A549 (cell line): ENCODE results near the gene VAPB. TPM values are rescaled to one million over a fixed set of nuclear protein-coding genes. Genes with fewer than 3 reads are reported as not detected.

Experiments
- ATAC-seq, 2 experiments: fragments of 200-7000 bp in 1 of 2; fragments of >200 bp in 1 of 2; cut with Nextera tagmentation in 1 of 2; cut with Tn5 transposase in 1 of 2; 3 replicates each; pipeline versions ENCODE4 v1.8.0 to v1.9.1; 2018 to 2020; ENCODE audit warnings: mild to moderate bottlenecking in 1 of 2, moderate library complexity in 1 of 2
- CTCF ChIA-PET: fragments of 300-600 bp; sonication (Branson Sonifier 250); formaldehyde crosslinking; extraction: SDS; loops from one replicate; lab custom pipeline; 2021; ENCODE audit warnings: antibody characterized with exemption, inconsistent platforms; lab: Yijun Ruan, JAX
- POLR2A ChIA-PET: fragments of 350-600 bp; formaldehyde crosslinking; extraction: SDS; loops from one replicate; lab custom pipeline; 2021; ENCODE audit warnings: antibody characterized with exemption, inconsistent platforms; lab: Yijun Ruan, JAX
- DNase-seq, 2 experiments: peaks; one replicate each; pipeline versions ENCODE4 v3.0.0 to v3.0.0-alpha.2; 2011 to 2016; ENCODE audit warnings: low read depth in 1 of 2, low spot score in 1 of 2
- FAIRE-seq: peaks from 2 replicates; lab custom pipeline; 2011; peaks lifted over from hg19 to GRCh38; lab: Jason Lieb, UNC
- H3K27ac ChIP-seq, 2 experiments: fragments of >200 bp; sonication (Bioruptor Twin); formaldehyde crosslinking; 3 replicates each; pipeline ENCODE4 v1.5.1; 2016 to 2017
- H3K4me1 ChIP-seq: fragments of >200 bp; sonication (Bioruptor Twin); formaldehyde crosslinking; 3 replicates; pipeline ENCODE4 v1.6.1; 2016
- H3K4me2 ChIP-seq: fragments of >200 bp; sonication (Bioruptor Twin); formaldehyde crosslinking; 3 replicates; pipeline ENCODE4 v1.6.1; 2016
- H3K4me3 ChIP-seq: fragments of >200 bp; sonication (Bioruptor Twin); formaldehyde crosslinking; 3 replicates; pipeline ENCODE4 v1.5.1; 2016
- H3K9me3 ChIP-seq: fragments of >200 bp; sonication (Bioruptor Twin); formaldehyde crosslinking; 3 replicates; pipeline ENCODE4 v1.6.1; 2016
- BHLHE40 ChIP-seq: IDR thresholded peaks from 2 replicates; pipeline ENCODE4 v1.6.1; 2012; ENCODE audit warnings: low read depth, low read length, inconsistent platforms
- CBX8 ChIP-seq: fragments of 200-600 bp; sonication (generic); IDR thresholded peaks from 2 replicates; pipeline ENCODE4 v1.6.1; 2016
- CEBPB ChIP-seq, 2 experiments: fragments of >200 bp in 1 of 2; sonication (Bioruptor Twin) in 1 of 2; formaldehyde crosslinking in 1 of 2; IDR thresholded peaks; 2 replicates each; pipeline ENCODE4 v1.6.1; 2012 to 2016
- CHD4 ChIP-seq: fragments of 200-600 bp; sonication (generic); IDR thresholded peaks from 2 replicates; pipeline ENCODE4 v1.6.1; 2016; ENCODE audit warnings: antibody characterized with exemption, mild to moderate bottlenecking, borderline replicate concordance
- EHMT2 ChIP-seq: fragments of 200-600 bp; sonication (generic); IDR thresholded peaks from 2 replicates; pipeline ENCODE4 v1.6.1; 2016; ENCODE audit warnings: antibody characterized with exemption, low read depth, mild to moderate bottlenecking, moderate library complexity
- EP300 ChIP-seq, 2 experiments: fragments of >200 bp; sonication (Bioruptor Twin); formaldehyde crosslinking; IDR thresholded peaks; 2 replicates in 1 of 2; 3 replicates in 1 of 2; pipeline ENCODE4 v1.6.1; 2016 to 2017
- ESRRA ChIP-seq: fragments of 150-350 bp; IDR thresholded peaks from 2 replicates; pipeline ENCODE4 v1.6.1; 2014; ENCODE audit warnings: mild to moderate bottlenecking, low read length, borderline replicate concordance
- FOSL2 ChIP-seq, 2 experiments: fragments of 450-650 bp in 1 of 2; fragments of >200 bp in 1 of 2; sonication (Bioruptor Twin) in 1 of 2; formaldehyde crosslinking; IDR thresholded peaks; 2 replicates each; pipeline versions ENCODE4 v1.5.0 to v1.6.1; 2016 to 2020; ENCODE audit warnings: mild to moderate bottlenecking in 1 of 2, moderate library complexity in 1 of 2
- FOXS1 ChIP-seq: fragments of 250-450 bp; sonication (Bioruptor Pico); IDR thresholded peaks from 2 replicates; pipeline ENCODE4 v1.5.0; 2020; ENCODE audit warnings: mild to moderate bottlenecking, moderate library complexity
- HOXA7 ChIP-seq: fragments of 250-450 bp; sonication (Bioruptor Pico); IDR thresholded peaks from 2 replicates; pipeline ENCODE4 v1.5.0; 2020; ENCODE audit warnings: mild to moderate bottlenecking, moderate library complexity
- HOXB5 ChIP-seq: fragments of 250-450 bp; sonication (Bioruptor Pico); IDR thresholded peaks from 2 replicates; pipeline ENCODE4 v1.5.0; 2020; ENCODE audit warnings: mild to moderate bottlenecking, moderate library complexity
- JUNB ChIP-seq: fragments of >200 bp; sonication (Bioruptor Twin); formaldehyde crosslinking; IDR thresholded peaks from 2 replicates; pipeline ENCODE4 v1.6.1; 2016
- KDM5A ChIP-seq: fragments of 200-600 bp; sonication (generic); IDR thresholded peaks from 2 replicates; pipeline ENCODE4 v1.6.1; 2016; ENCODE audit warnings: antibody characterized with exemption, mild to moderate bottlenecking
- MAZ ChIP-seq: fragments of 150-350 bp; IDR thresholded peaks from 2 replicates; pipeline ENCODE4 v1.6.1; 2014; ENCODE audit warnings: antibody characterized with exemption, low read depth, low read length, borderline replicate concordance
- NFE2L2 ChIP-seq: fragments of 150-350 bp; conservative IDR thresholded peaks from 2 replicates; pipeline ENCODE4 v1.6.1; 2014; ENCODE audit warnings: low read length
- NR3C1 ChIP-seq: fragments of >200 bp; sonication (Bioruptor Twin); formaldehyde crosslinking; IDR thresholded peaks from 3 replicates; pipeline ENCODE4 v1.6.1; 2017
- PHF8 ChIP-seq: fragments of 200-600 bp; sonication (generic); IDR thresholded peaks from 2 replicates; pipeline ENCODE4 v1.6.1; 2016; ENCODE audit warnings: low read depth, mild to moderate bottlenecking, antibody characterized with exemption, moderate library complexity, borderline replicate concordance
- POLR2A ChIP-seq: IDR thresholded peaks from 2 replicates; pipeline ENCODE4 v1.6.1; 2012; ENCODE audit warnings: mild to moderate bottlenecking, low read length
- RAD21 ChIP-seq, 2 experiments: fragments of >200 bp in 1 of 2; sonication (Bioruptor Twin) in 1 of 2; formaldehyde crosslinking in 1 of 2; IDR thresholded peaks in 1 of 2; conservative IDR thresholded peaks in 1 of 2; 2 replicates in 1 of 2; 3 replicates in 1 of 2; pipeline ENCODE4 v1.6.1; 2012 to 2018; ENCODE audit warnings: inconsistent platforms in 1 of 2
- RARB ChIP-seq: fragments of 250-450 bp; sonication (Bioruptor Pico); IDR thresholded peaks from 2 replicates; pipeline ENCODE4 v1.8.0; 2021; ENCODE audit warnings: mild to moderate bottlenecking, moderate library complexity
- RCOR1 ChIP-seq: fragments of 150-350 bp; IDR thresholded peaks from 2 replicates; pipeline ENCODE4 v1.6.1; 2014; ENCODE audit warnings: antibody characterized with exemption, low read length, low read depth
- SMC3 ChIP-seq: fragments of >200 bp; sonication (Bioruptor Twin); formaldehyde crosslinking; IDR thresholded peaks from 3 replicates; pipeline ENCODE4 v1.6.1; 2018; ENCODE audit warnings: inconsistent platforms
- SREBF2 ChIP-seq: fragments of 450-650 bp; IDR thresholded peaks from 2 replicates; pipeline ENCODE4 v1.6.1; 2014; ENCODE audit warnings: mild to moderate bottlenecking, moderate library complexity
- TP53 ChIP-seq: fragments of 250-450 bp; sonication (Bioruptor Pico); IDR thresholded peaks from 2 replicates; pipeline ENCODE4 v1.5.0; 2021; ENCODE audit warnings: mild to moderate bottlenecking, moderate library complexity
- ZC3H11A ChIP-seq: fragments of 450-650 bp; IDR thresholded peaks from 2 replicates; pipeline ENCODE4 v1.6.1; 2014; ENCODE audit warnings: antibody characterized with exemption, mild to moderate bottlenecking
- ZFP36 ChIP-seq: fragments of 450-650 bp; IDR thresholded peaks from 2 replicates; pipeline ENCODE4 v1.6.1; 2014; ENCODE audit warnings: borderline replicate concordance; ENCODE audit not compliant: partially characterized antibody
- ZNF302 ChIP-seq: fragments of 250-450 bp; sonication (Bioruptor Pico); IDR thresholded peaks from 2 replicates; pipeline ENCODE4 v1.9.0; 2021; ENCODE audit warnings: inconsistent platforms, mild to moderate bottlenecking, moderate library complexity
- ZSCAN20 ChIP-seq: fragments of 250-450 bp; sonication (Bioruptor Pico); IDR thresholded peaks from 2 replicates; pipeline ENCODE4 v1.8.0; 2022; ENCODE audit warnings: mild to moderate bottlenecking, moderate library complexity
- WGBS: methylation state at CpG from one replicate; pipeline ENCODE4 v1.1.6; 2017; ENCODE audit errors: missing lambda C conversion rate; 5-methylcytosine and 5-hydroxymethylcytosine counted together
- polyA plus RNA-seq, 4 experiments: library from polyadenylated mRNA; depleted of rRNA in 3 of 4; stranded (reverse); fragments of >200 nt; fragmentation: RNase III in 1 of 4; extraction: RNeasy Plus Mini Kit Qiagen cat#74134 plus additional on column Dnase treatment in 1 of 4; gene quantifications; 2 replicates in 3 of 4; 3 replicates in 1 of 4; pipeline ENCODE4 v1.2.3, GENCODE V29; 2011 to 2017
- TF ChIP-seq, protein P1 (sequence below): fragments of >200 bp; sonication (Bioruptor Twin); formaldehyde crosslinking; IDR thresholded peaks from 3 replicates; pipeline ENCODE4 v1.6.1; 2016
- TF ChIP-seq, protein P2 (sequence below): IDR thresholded peaks from 2 replicates; pipeline ENCODE4 v1.6.1; 2012; ENCODE audit warnings: low read depth, borderline replicate concordance
- TF ChIP-seq, protein P3 (sequence below): IDR thresholded peaks from 2 replicates; pipeline ENCODE4 v1.6.1; 2012
- TF ChIP-seq, protein P4 (sequence below): fragments of >200 bp; sonication (Bioruptor Twin); formaldehyde crosslinking; IDR thresholded peaks from 2 replicates; pipeline ENCODE4 v1.6.1; 2016

Gene VAPB
- polyA plus RNA-seq, 2 of the 4 experiments (the other 2 are of a cell fraction), result 43.8 to 44.0 TPM

DNA sequence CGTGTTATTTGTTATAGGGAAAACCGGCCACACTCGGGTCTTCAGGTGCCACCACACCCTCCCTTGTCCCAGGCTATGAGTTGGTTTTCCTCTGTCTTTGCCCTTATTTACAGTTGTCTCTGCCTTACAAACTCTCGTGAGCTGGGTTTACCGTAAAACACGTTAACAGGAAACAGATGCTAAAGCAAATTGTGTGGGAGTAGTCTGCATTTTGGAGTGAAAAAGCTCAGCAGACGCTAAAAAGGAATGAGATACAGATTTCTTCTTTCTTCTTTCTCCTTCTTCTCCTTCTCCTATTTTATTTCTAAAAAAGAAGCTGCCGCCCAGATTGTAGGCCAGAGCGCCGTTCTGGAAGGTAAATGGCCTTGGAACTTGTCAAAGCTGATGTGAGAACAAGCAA, 74.2 kb downstream of the VAPB start:
- WGBS, result 90% methylated on average over 10 of the region's 10 CpGs
- no peak for FAIRE-seq

DNA sequence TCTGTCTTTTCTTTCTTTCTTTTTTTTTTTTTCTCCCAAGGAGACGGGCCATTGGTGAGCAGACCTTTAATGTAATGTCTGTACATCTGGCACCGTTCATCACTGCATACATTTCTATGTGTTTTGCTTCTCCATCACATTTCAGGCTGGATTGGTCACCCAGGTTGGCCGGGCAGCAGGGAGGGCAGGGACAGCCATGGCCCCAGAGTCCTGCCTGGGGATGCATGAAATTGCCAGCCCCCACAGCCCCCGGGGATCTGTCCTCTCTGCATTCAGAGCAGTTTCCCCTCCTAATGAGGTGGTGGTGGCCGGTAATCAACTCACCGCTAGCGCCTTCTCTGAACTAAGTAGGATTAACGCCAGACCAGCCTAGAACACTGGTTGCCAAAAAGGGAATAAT, 75.8 kb downstream of the VAPB start:
- Histone ChIP-seq H3K4me1 (no peaks in the 10 kb centered on the region), H3K4me3 (no peak overlapping the region), H3K4me2 (no peak overlapping the region), H3K27ac (no peak overlapping the region), H3K9me3 (no peaks in the 10 kb centered on the region)
- POLR2A ChIA-PET, result no interaction called here
- ATAC-seq (no peak), DNase-seq (no peak), FAIRE-seq (no peak)
- TF ChIP-seq CHD4 (no peak), NR3C1 (no peak), ZSCAN20 (CRISPR knock-in tag) (no peak), JUNB (no peak), NFE2L2 (no peak), FOSL2 (IDR thresholded peaks at IDR 0.05) (no peak), FOSL2 (CRISPR knock-in tag; IDR thresholded peaks at IDR 0.05) (no peak), HOXA7 (no peak), KDM5A (no peak), ZFP36 (no peak)
- TF ChIP-seq, protein P1, sequence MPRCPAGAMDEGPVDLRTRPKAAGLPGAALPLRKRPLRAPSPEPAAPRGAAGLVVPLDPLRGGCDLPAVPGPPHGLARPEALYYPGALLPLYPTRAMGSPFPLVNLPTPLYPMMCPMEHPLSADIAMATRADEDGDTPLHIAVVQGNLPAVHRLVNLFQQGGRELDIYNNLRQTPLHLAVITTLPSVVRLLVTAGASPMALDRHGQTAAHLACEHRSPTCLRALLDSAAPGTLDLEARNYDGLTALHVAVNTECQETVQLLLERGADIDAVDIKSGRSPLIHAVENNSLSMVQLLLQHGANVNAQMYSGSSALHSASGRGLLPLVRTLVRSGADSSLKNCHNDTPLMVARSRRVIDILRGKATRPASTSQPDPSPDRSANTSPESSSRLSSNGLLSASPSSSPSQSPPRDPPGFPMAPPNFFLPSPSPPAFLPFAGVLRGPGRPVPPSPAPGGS, result no peak
- CTCF ChIA-PET, result interaction anchor here (0.6 kb wide), 1 partner anchor 41 kb away, joined by 3 read pairs; no protein-coding TSS in a partner anchor
- whole genome bisulfite sequencing, result 70% methylated on average over 8 of the region's 8 CpGs

More for the DNA sequence above, 74.2 kb downstream of the VAPB start:
- TF ChIP-seq SMC3 (no peak), PHF8 (no peak), NR3C1 (no peak), EHMT2 (no peak), HOXB5 (CRISPR knock-in tag) (no peak), POLR2A (no peak), CEBPB (IDR thresholded peaks at IDR 0.05) (no peak), SREBF2 (no peak), ZC3H11A (no peak), RARB (no peak)
- Histone ChIP-seq H3K27ac (no peak overlapping the region), H3K4me2 (no peak overlapping the region), H3K4me3 (no peak overlapping the region), H3K9me3 (no peaks in the 10 kb centered on the region), H3K4me1 (no peaks in the 10 kb centered on the region)
- ATAC-seq (no peak), DNase-seq (no peak)
- ChIA-PET CTCF (interaction anchor here (0.6 to 2.7 kb wide), 3 partner anchors 9 to 866 kb away, joined by 3 to 9 read pairs (median 3); no protein-coding TSS in a partner anchor), POLR2A (no interaction called here)

DNA sequence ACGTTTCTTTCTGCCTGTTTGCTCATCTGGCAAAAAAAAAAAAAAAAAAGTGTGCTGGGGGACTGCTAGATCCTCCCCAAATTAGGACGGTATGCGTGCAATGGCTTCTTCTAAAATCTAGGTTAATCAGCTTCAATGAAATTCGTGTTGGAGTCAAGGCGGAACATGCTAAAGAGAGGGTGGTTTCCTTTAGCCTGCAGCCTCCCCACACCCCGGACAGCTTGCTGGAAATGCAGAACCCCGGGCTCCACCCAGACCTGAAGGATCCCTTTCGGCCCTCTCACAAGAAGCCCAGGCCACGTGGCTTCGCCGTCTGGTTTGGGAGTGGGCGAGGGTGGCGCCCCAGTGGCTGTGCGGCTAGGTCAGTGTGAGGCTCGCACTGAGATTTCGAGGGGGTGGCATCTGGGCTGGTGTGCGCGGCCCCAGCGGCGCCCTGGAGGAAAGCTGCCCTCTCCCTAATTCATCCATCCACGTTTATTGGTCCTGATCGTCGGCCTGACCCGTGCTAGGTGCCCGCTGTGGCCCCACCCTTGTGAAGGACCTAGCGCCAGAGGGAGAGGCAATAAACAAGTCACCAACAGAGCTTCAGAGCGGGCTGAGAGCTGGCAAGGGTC, 77.2 kb downstream of the VAPB start:
- POLR2A ChIA-PET, result no interaction called here
- Histone ChIP-seq H3K4me2 (no peak overlapping the region), H3K4me1 (no peaks in the 10 kb centered on the region), H3K4me3 (no peak overlapping the region), H3K9me3 (no peaks in the 10 kb centered on the region), H3K27ac (no peak overlapping the region)
- CTCF ChIA-PET, result interaction anchor here (0.6 to 1.2 kb wide), 2 partner anchors 179 to 185 kb away, joined by 3 to 7 read pairs; partner anchors contain the start of gene STX16
- no peak for ATAC-seq
- no peak for DNase-seq
- WGBS, result 78% methylated on average over 27 of the region's 27 CpGs
- FAIRE-seq, result no peak
- no peak for TF ChIP-seq RCOR1
- TF ChIP-seq ZNF302 (CRISPR knock-in tag), result no peak
- no peak for TF ChIP-seq CBX8
- TF ChIP-seq MAZ, result no peak
- no peak for TF ChIP-seq ESRRA
- TF ChIP-seq, protein P2, sequence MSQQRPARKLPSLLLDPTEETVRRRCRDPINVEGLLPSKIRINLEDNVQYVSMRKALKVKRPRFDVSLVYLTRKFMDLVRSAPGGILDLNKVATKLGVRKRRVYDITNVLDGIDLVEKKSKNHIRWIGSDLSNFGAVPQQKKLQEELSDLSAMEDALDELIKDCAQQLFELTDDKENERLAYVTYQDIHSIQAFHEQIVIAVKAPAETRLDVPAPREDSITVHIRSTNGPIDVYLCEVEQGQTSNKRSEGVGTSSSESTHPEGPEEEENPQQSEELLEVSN, result no peak
- TF ChIP-seq ZC3H11A, result no peak
- TF ChIP-seq JUNB, result no peak
- TF ChIP-seq RAD21 (conservative IDR thresholded peaks at IDR 0.05 in 1 of 2, IDR thresholded peaks at IDR 0.05 in 1 of 2), result no peak
- TF ChIP-seq, protein P3, sequence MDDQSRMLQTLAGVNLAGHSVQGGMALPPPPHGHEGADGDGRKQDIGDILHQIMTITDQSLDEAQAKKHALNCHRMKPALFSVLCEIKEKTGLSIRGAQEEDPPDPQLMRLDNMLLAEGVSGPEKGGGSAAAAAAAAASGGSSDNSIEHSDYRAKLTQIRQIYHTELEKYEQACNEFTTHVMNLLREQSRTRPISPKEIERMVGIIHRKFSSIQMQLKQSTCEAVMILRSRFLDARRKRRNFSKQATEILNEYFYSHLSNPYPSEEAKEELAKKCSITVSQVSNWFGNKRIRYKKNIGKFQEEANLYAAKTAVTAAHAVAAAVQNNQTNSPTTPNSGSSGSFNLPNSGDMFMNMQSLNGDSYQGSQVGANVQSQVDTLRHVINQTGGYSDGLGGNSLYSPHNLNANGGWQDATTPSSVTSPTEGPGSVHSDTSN, result no peak
- no peak for TF ChIP-seq KDM5A
- no peak for TF ChIP-seq FOXS1
- no peak for TF ChIP-seq BHLHE40
- TF ChIP-seq, protein P4, sequence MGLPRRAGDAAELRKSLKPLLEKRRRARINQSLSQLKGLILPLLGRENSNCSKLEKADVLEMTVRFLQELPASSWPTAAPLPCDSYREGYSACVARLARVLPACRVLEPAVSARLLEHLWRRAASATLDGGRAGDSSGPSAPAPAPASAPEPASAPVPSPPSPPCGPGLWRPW, result no peak
- no peak for TF ChIP-seq TP53
- no peak for TF ChIP-seq EP300 (IDR thresholded peaks at IDR 0.05)
- no peak for TF ChIP-seq POLR2A
- no peak for TF ChIP-seq HOXB5 (CRISPR knock-in tag)
